HCT116 (cell line): ENCODE results near the gene IL1RAPL1. TPM values are rescaled to one million over a fixed set of nuclear protein-coding genes. Genes with fewer than 3 reads are reported as not detected.
A peak's percentile ranks its signal among the peaks of the same experiment; 100 is the strongest.

Source experiments
- ATAC-seq: fragments of 200-7000 bp; cut with Tn5 transposase; 2 replicates; pipeline ENCODE4 v1.9.1; 2020; ENCODE audit warnings: mild to moderate bottlenecking, moderate library complexity
- BruUV-seq: library from RNA; stranded (reverse); fragments of 400-500 nt; replicated peaks from 2 replicates; lab custom pipeline; 2021; lab: Mats Ljungman, UMichigan
- CTCF ChIA-PET: fragments of 300-600 bp; sonication (Branson Sonifier 250); formaldehyde crosslinking; loops from one replicate; lab custom pipeline; 2021; ENCODE audit warnings: antibody characterized with exemption; lab: Charles Lee
- POLR2A ChIA-PET: fragments of 300-600, 350-600 bp; sonication (Branson Sonifier 250); formaldehyde crosslinking; loops from one replicate; lab custom pipeline; 2021; ENCODE audit warnings: antibody characterized with exemption; lab: Charles Lee
- RAD21 ChIA-PET, 2 experiments: fragments of 300-600 bp; sonication (Branson Sonifier 250); formaldehyde crosslinking; loops; one replicate each; lab custom pipeline; 2023; ENCODE audit warnings: low total read pairs in 2 of 2; ENCODE audit not compliant: uncharacterized antibody in 2 of 2, unreplicated experiment in 2 of 2, low non-redundant PET in 1 of 2; lab: Charles Lee
- DNase-seq: peaks from one replicate; pipeline ENCODE4 v3.0.0-alpha.2; 2010; ENCODE audit warnings: low read depth, low spot score
- H2AFZ ChIP-seq: fragments of 200-600 bp; shearing (Covaris generic), sonication (generic); 2 replicates; pipeline ENCODE4 v1.6.1; 2017; ENCODE audit warnings: low read depth, mixed run types, mixed read lengths, antibody characterized with exemption, low read length; ENCODE audit not compliant: poor library complexity, severe bottlenecking
- H3K27ac ChIP-seq: 2 replicates; pipeline ENCODE4 v1.5.1; 2012; ENCODE audit warnings: low read depth, low read length
- H3K27me3 ChIP-seq: fragments of 200-600 bp; sonication (generic); 2 replicates; pipeline ENCODE4 v1.6.1; 2016; ENCODE audit warnings: mixed run types, low read length, mixed read lengths; ENCODE audit not compliant: insufficient read depth
- H3K36me3 ChIP-seq, 2 experiments: fragments of 200-500 bp in 1 of 2; fragments of 200-600 bp in 1 of 2; sonication (Bioruptor generic) in 1 of 2; sonication (generic) in 1 of 2; 2 replicates each; pipeline versions ENCODE4 v1.5.1 to v1.6.1; 2014 to 2016; ENCODE audit warnings: low read length in 2 of 2, inconsistent platforms in 1 of 2, mixed read lengths in 1 of 2, mixed run types in 1 of 2; ENCODE audit not compliant: insufficient read depth in 2 of 2, control insufficient read depth in 1 of 2
- H3K4me1 ChIP-seq, 2 experiments: fragments of 200-600 bp in 1 of 2; sonication (generic) in 1 of 2; 2 replicates each; pipeline versions ENCODE4 v1.5.1 to v1.6.1; 2012 to 2017; ENCODE audit warnings: low read length in 2 of 2, inconsistent platforms in 1 of 2, mild to moderate bottlenecking in 1 of 2, mixed read lengths in 1 of 2, mixed run types in 1 of 2, moderate library complexity in 1 of 2; ENCODE audit not compliant: insufficient read depth in 2 of 2, control insufficient read depth in 1 of 2
- H3K4me2 ChIP-seq: fragments of 200-600 bp; sonication (generic); 2 replicates; pipeline ENCODE4 v1.6.1; 2017; ENCODE audit warnings: mixed run types, low read length, mixed read lengths
- H3K4me3 ChIP-seq, 2 experiments: fragments of 200-600 bp in 1 of 2; sonication (generic) in 1 of 2; replicated peaks in 1 of 2; 2 replicates each; pipeline ENCODE4 v1.5.1; 2011 to 2016; ENCODE audit warnings: low read length in 2 of 2, control low read depth in 1 of 2, low read depth in 1 of 2, mild to moderate bottlenecking in 1 of 2, mixed read lengths in 1 of 2, mixed run types in 1 of 2
- H3K79me2 ChIP-seq: fragments of 200-600 bp; sonication (generic); 2 replicates; pipeline ENCODE4 v1.6.1; 2017; ENCODE audit warnings: mild to moderate bottlenecking, mixed run types, low read length, moderate library complexity, mixed read lengths; ENCODE audit not compliant: insufficient read depth
- H3K9ac ChIP-seq: fragments of 200-600 bp; sonication (generic); 2 replicates; pipeline ENCODE4 v1.6.1; 2016; ENCODE audit warnings: low read length, mixed read lengths
- H3K9me2 ChIP-seq: fragments of 200-600 bp; sonication (generic), shearing (Covaris generic); 2 replicates; pipeline ENCODE4 v1.6.1; 2017; ENCODE audit warnings: mixed run types, mild to moderate bottlenecking, moderate library complexity; ENCODE audit not compliant: insufficient read depth
- H3K9me3 ChIP-seq, 2 experiments: fragments of 200-500 bp in 1 of 2; fragments of 200-600 bp in 1 of 2; sonication (Bioruptor generic) in 1 of 2; sonication (generic) in 1 of 2; 2 replicates each; pipeline ENCODE4 v1.6.1; 2014 to 2017; ENCODE audit warnings: low read length in 2 of 2, mixed read lengths in 2 of 2, inconsistent platforms in 1 of 2, low read depth in 1 of 2, mild to moderate bottlenecking in 1 of 2, mixed run types in 1 of 2, moderate library complexity in 1 of 2; ENCODE audit not compliant: control insufficient read depth in 1 of 2, insufficient read depth in 1 of 2
- H4K20me1 ChIP-seq: fragments of 200-600 bp; sonication (generic), shearing (Covaris generic); 2 replicates; pipeline ENCODE4 v1.6.1; 2017; ENCODE audit warnings: mixed run types, mild to moderate bottlenecking, moderate library complexity; ENCODE audit not compliant: insufficient read depth
- CEBPB ChIP-seq: IDR thresholded peaks from 2 replicates; pipeline ENCODE4 v1.6.1; 2012; ENCODE audit warnings: low read depth
- CTCF ChIP-seq, 3 experiments: fragments of 200-600 bp in 1 of 3; sonication (generic) in 1 of 3; IDR thresholded peaks in 2 of 3; conservative IDR thresholded peaks in 1 of 3; 2 replicates each; pipeline ENCODE4 v1.5.1; 2012 to 2017; ENCODE audit warnings: low read depth in 2 of 3, low read length in 2 of 3, antibody characterized with exemption in 1 of 3, borderline replicate concordance in 1 of 3, control low read depth in 1 of 3, mild to moderate bottlenecking in 1 of 3, mixed read lengths in 1 of 3, mixed run types in 1 of 3, moderate library complexity in 1 of 3; ENCODE audit not compliant: insufficient read depth in 1 of 3
- EGR1 ChIP-seq: IDR thresholded peaks from 2 replicates; pipeline ENCODE4 v1.6.1; 2012; ENCODE audit warnings: low read depth
- EZH2 ChIP-seq: fragments of 200-600 bp; sonication (generic); IDR thresholded peaks from 2 replicates; pipeline ENCODE4 v1.6.1; 2017; ENCODE audit warnings: antibody characterized with exemption, mixed run types
- EZH2phosphoT487 ChIP-seq: fragments of 200-600 bp; IDR thresholded peaks from 2 replicates; pipeline ENCODE4 v1.6.1; 2018; ENCODE audit warnings: antibody characterized with exemption, borderline replicate concordance
- JUND ChIP-seq: IDR thresholded peaks from 2 replicates; pipeline ENCODE4 v1.6.1; 2012
- POLR2AphosphoS5 ChIP-seq: IDR thresholded peaks from 2 replicates; pipeline ENCODE4 v1.6.1; 2011; ENCODE audit warnings: mild to moderate bottlenecking, low read depth, low read length, moderate library complexity
- RAD21 ChIP-seq: IDR thresholded peaks from 2 replicates; pipeline ENCODE4 v1.6.1; 2012; ENCODE audit warnings: low read depth, mild to moderate bottlenecking
- SIN3A ChIP-seq: IDR thresholded peaks from 2 replicates; pipeline ENCODE4 v1.6.1; 2012; ENCODE audit warnings: low read depth
- intact Hi-C: fragments of 100-400 bp; cut with micrococcal nuclease; formaldehyde crosslinking; loops from 2 replicates; pipeline ENCODE4 v1.10.0; 2022
- total RNA-seq: library from RNA; stranded (reverse); gene quantifications from one replicate; pipeline ENCODE4 v1.2.1, GENCODE V29; 2021; ENCODE audit not compliant: unreplicated experiment
- TF ChIP-seq, protein P1 (sequence below): IDR thresholded peaks from 2 replicates; pipeline ENCODE4 v1.6.1; 2012
- TF ChIP-seq, protein P2 (sequence below): IDR thresholded peaks from 2 replicates; pipeline ENCODE4 v1.6.1; 2012

IL1RAPL1 gene
- total RNA-seq, 1 experiment from 2014 or later, result 2.8 TPM

GRCh38 chrX:29044423-29045184, 457.4 kb downstream of the IL1RAPL1 start:
- DNase-seq, result no peak
- no peaks in the 10 kb centered on the region for H3K79me2 ChIP-seq
- no peaks in the 10 kb centered on the region for H3K9me2 ChIP-seq
- ChIA-PET CTCF (no interaction called here), POLR2A (no interaction called here), RAD21 (no interaction called here)
- peak; percentile 36 for ATAC-seq
- intact Hi-C loops, result loop anchor here (5.0 kb wide), 1 partner anchor 452 kb away; no protein-coding TSS in a partner anchor
- no peak overlapping the region for H3K27ac ChIP-seq
- H3K4me1 ChIP-seq, result no peaks in the 10 kb centered on the region
- H3K9ac ChIP-seq, result no peak overlapping the region
- TF ChIP-seq, protein P1, sequence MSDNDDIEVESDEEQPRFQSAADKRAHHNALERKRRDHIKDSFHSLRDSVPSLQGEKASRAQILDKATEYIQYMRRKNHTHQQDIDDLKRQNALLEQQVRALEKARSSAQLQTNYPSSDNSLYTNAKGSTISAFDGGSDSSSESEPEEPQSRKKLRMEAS, result no peak
- TF ChIP-seq RAD21, result peak; percentile 46
- TF ChIP-seq CTCF (IDR thresholded peaks at IDR 0.05 in 2 of 3, conservative IDR thresholded peaks at IDR 0.05 in 1 of 3; ENCODE audit: borderline replicate concordance in 1 of 3, insufficient read depth in 1 of 3, low read depth in 2 of 3, low read length in 2 of 3), result 0 out of 6 replicates have a peak, but pooled peaks of 2 of the 3 experiments have one; percentile 7 to 20
- no peak for TF ChIP-seq EZH2phosphoT487
- H2AFZ ChIP-seq, result no peak overlapping the region
- no TSS peak for BruUV-seq
- no peaks in the 10 kb centered on the region for H3K36me3 ChIP-seq
- H3K9me3 ChIP-seq, result no peaks in the 10 kb centered on the region
- no peaks in the 10 kb centered on the region for H4K20me1 ChIP-seq
- H3K27me3 ChIP-seq, result no peaks in the 10 kb centered on the region
- no peak overlapping the region for H3K4me2 ChIP-seq
- no peak overlapping the region for H3K4me3 ChIP-seq

- H3K9me2 ChIP-seq, result no peaks in the 10 kb centered on the region
- CTCF ChIA-PET, result no interaction called here
- no peaks in the 10 kb centered on the region for H3K79me2 ChIP-seq
- POLR2A ChIA-PET, result no interaction called here
- no peaks in the 10 kb centered on the region for H3K36me3 ChIP-seq
- no peaks in the 10 kb centered on the region for H3K4me1 ChIP-seq
- no peaks in the 10 kb centered on the region for H3K27me3 ChIP-seq
- TF ChIP-seq EZH2phosphoT487 (no peak), CEBPB (no peak), EZH2 (no peak), EGR1 (no peak), POLR2AphosphoS5 (no peak), SIN3A (no peak), JUND (no peak)
- TF ChIP-seq, protein P2, sequence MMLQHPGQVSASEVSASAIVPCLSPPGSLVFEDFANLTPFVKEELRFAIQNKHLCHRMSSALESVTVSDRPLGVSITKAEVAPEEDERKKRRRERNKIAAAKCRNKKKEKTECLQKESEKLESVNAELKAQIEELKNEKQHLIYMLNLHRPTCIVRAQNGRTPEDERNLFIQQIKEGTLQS, result no peak
- TF ChIP-seq, protein P1, result no peak
- TF ChIP-seq, all 23 proteins: peak for 0
- no TSS peak for BruUV-seq
- H3K9ac ChIP-seq, result no peak overlapping the region
- no peak overlapping the region for H3K4me3 ChIP-seq
- H3K27ac ChIP-seq, result no peak overlapping the region
- H2AFZ ChIP-seq, result no peak overlapping the region
- RAD21 ChIA-PET, result no interaction called here
- no peaks in the 10 kb centered on the region for H3K9me3 ChIP-seq
- no peak for DNase-seq
- H4K20me1 ChIP-seq, result no peaks in the 10 kb centered on the region
- intact Hi-C loops, result no loop called here
- ATAC-seq, result no peak
- no peak overlapping the region for H3K4me2 ChIP-seq
Measured at GRCh38 chrX:29065477-29065876, 478.2 kb downstream of the IL1RAPL1 start.
